H1 (cell line): ENCODE measurements around the gene DNAI2.

Source experiments
- CEBPB ChIP-seq: IDR thresholded peaks from 2 replicates; pipeline ENCODE4 v1.6.1; 2012; ENCODE audit warnings: low read depth, low read length
- CHD2 ChIP-seq: IDR thresholded peaks from 2 replicates; pipeline ENCODE4 v1.6.1; 2012; ENCODE audit warnings: low read length, improper control_type of control experiment
- CTBP2 ChIP-seq: IDR thresholded peaks from 2 replicates; pipeline ENCODE4 v1.7.0; 2011; ENCODE audit warnings: borderline replicate concordance, mild to moderate bottlenecking, moderate library complexity, mixed read lengths, low read length; ENCODE audit not compliant: insufficient read depth, insufficient read length
- EP300 ChIP-seq, 2 experiments: IDR thresholded peaks; 1 replicate in 1 of 2; 2 replicates in 1 of 2; pipeline ENCODE4 v1.6.1; 2011 to 2012; ENCODE audit warnings: low read depth in 2 of 2, low read length in 2 of 2, mild to moderate bottlenecking in 2 of 2, borderline replicate concordance in 1 of 2, inconsistent platforms in 1 of 2, moderate library complexity in 1 of 2
- EZH2 ChIP-seq: fragments of 200-600 bp; sonication (generic); IDR thresholded peaks from 2 replicates; pipeline ENCODE4 v1.7.1; 2012; ENCODE audit warnings: low read depth, mild to moderate bottlenecking, moderate library complexity, low read length, inconsistent platforms; ENCODE audit not compliant: severe bottlenecking
- GABPA ChIP-seq: IDR thresholded peaks from 2 replicates; pipeline ENCODE4 v1.6.1; 2011; ENCODE audit warnings: mild to moderate bottlenecking, low read length, moderate library complexity, borderline replicate concordance; ENCODE audit not compliant: insufficient read depth
- JUND ChIP-seq: IDR thresholded peaks from 2 replicates; pipeline ENCODE4 v1.6.1; 2011; ENCODE audit warnings: mild to moderate bottlenecking, improper control_type of control experiment, low read length
- MAFK ChIP-seq: IDR thresholded peaks from 2 replicates; pipeline ENCODE4 v1.6.1; 2012; ENCODE audit warnings: low read depth, mild to moderate bottlenecking, improper control_type of control experiment, low read length
- POLR2A ChIP-seq, 2 experiments: IDR thresholded peaks; 1 replicate in 1 of 2; 2 replicates in 1 of 2; pipeline ENCODE4 v1.6.1; 2011; ENCODE audit warnings: low read depth in 2 of 2, low read length in 2 of 2, mild to moderate bottlenecking in 2 of 2; ENCODE audit errors: control extremely low read depth in 1 of 2
- SP1 ChIP-seq: IDR thresholded peaks from 2 replicates; pipeline ENCODE4 v1.6.1; 2011; ENCODE audit warnings: low read depth, low read length
- TAF1 ChIP-seq: IDR thresholded peaks from 2 replicates; pipeline ENCODE4 v1.6.1; 2011; ENCODE audit warnings: mild to moderate bottlenecking, low read depth, low read length
- TF ChIP-seq, protein P1 (sequence below), 3 experiments: IDR thresholded peaks; 1 replicate in 2 of 3; 2 replicates in 1 of 3; pipeline versions ENCODE4 v1.5.1 to v1.6.1; 2011; ENCODE audit warnings: low read length in 3 of 3, mild to moderate bottlenecking in 3 of 3, inconsistent platforms in 2 of 3, low read depth in 1 of 3, moderate library complexity in 1 of 3; ENCODE audit not compliant: insufficient read depth in 1 of 3; ENCODE audit errors: control extremely low read depth in 1 of 3
- TF ChIP-seq, protein P2 (sequence below): IDR thresholded peaks from 2 replicates; pipeline ENCODE4 v1.6.1; 2011; ENCODE audit warnings: low read depth, mild to moderate bottlenecking, low read length; ENCODE audit not compliant: insufficient read depth
- TF ChIP-seq, protein P3 (sequence below): IDR thresholded peaks from 2 replicates; pipeline ENCODE4 v1.6.1; 2012; ENCODE audit warnings: low read length, inconsistent platforms

DNA sequence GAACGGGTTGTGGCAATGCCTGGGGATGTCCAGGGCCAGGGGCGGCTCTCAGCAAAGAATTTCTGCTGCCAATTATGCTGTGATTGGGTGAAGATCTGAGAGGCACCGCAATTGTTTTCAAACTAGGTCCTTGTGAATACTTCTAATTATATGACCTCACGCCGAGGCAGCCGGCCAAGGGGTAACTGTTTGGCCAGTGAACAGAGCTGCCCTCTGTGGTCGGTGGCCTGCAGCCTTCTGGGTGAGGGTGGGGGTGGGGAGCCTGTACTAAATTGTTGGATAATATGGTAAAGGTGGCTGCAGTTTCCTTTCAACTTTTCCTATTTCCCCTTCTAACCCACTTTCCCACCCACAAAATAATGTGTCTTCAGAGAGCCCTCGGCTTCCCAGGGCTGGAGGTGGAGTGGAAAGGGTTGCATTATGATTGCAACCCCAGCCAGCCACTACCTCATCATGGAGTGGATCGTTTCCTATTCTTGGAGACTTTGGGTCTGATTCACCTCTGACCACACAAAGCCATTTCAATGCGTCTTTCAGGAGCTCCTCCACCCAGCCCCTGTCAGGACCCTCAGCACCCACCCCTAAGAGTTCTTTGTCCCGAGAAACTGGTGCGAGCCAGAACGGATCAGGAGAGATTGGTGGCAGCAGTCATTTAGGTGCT, 2.0 kb upstream of the DNAI2 start:
- no peak for TF ChIP-seq EZH2
- no peak for TF ChIP-seq POLR2A (IDR thresholded peaks at IDR 0.05; ENCODE audit: control extremely low read depth in 1 of 2, low read depth in 2 of 2, low read length in 2 of 2)
- TF ChIP-seq, protein P1, sequence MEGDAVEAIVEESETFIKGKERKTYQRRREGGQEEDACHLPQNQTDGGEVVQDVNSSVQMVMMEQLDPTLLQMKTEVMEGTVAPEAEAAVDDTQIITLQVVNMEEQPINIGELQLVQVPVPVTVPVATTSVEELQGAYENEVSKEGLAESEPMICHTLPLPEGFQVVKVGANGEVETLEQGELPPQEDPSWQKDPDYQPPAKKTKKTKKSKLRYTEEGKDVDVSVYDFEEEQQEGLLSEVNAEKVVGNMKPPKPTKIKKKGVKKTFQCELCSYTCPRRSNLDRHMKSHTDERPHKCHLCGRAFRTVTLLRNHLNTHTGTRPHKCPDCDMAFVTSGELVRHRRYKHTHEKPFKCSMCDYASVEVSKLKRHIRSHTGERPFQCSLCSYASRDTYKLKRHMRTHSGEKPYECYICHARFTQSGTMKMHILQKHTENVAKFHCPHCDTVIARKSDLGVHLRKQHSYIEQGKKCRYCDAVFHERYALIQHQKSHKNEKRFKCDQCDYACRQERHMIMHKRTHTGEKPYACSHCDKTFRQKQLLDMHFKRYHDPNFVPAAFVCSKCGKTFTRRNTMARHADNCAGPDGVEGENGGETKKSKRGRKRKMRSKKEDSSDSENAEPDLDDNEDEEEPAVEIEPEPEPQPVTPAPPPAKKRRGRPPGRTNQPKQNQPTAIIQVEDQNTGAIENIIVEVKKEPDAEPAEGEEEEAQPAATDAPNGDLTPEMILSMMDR (IDR thresholded peaks at IDR 0.05; ENCODE audit: control extremely low read depth in 1 of 3, insufficient read depth in 1 of 3, low read depth in 1 of 3, low read length in 3 of 3) = no peak
- TF ChIP-seq, protein P2, sequence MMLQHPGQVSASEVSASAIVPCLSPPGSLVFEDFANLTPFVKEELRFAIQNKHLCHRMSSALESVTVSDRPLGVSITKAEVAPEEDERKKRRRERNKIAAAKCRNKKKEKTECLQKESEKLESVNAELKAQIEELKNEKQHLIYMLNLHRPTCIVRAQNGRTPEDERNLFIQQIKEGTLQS = no peak
- no peak for TF ChIP-seq CTBP2
- no peak for TF ChIP-seq GABPA
- no peak for TF ChIP-seq CHD2
- no peak for TF ChIP-seq MAFK
- TF ChIP-seq SP1 = no peak
- TF ChIP-seq, protein P3, sequence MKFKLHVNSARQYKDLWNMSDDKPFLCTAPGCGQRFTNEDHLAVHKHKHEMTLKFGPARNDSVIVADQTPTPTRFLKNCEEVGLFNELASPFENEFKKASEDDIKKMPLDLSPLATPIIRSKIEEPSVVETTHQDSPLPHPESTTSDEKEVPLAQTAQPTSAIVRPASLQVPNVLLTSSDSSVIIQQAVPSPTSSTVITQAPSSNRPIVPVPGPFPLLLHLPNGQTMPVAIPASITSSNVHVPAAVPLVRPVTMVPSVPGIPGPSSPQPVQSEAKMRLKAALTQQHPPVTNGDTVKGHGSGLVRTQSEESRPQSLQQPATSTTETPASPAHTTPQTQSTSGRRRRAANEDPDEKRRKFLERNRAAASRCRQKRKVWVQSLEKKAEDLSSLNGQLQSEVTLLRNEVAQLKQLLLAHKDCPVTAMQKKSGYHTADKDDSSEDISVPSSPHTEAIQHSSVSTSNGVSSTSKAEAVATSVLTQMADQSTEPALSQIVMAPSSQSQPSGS = no peak
- TF ChIP-seq EP300 (IDR thresholded peaks at IDR 0.05; ENCODE audit: borderline replicate concordance in 1 of 2, low read depth in 2 of 2, low read length in 2 of 2) = no peak
- TF ChIP-seq TAF1 = no peak
- TF ChIP-seq JUND = no peak
- TF ChIP-seq CEBPB = no peak
